Neural cell (in vitro differentiated cells): ENCODE data around the gene TUBG1.

Experiments
- CTCF ChIP-seq: fragments of 450-650 bp; IDR thresholded peaks from 2 replicates; pipeline ENCODE4 v1.5.1; 2014; ENCODE audit warnings: antibody characterized with exemption, mild to moderate bottlenecking, moderate library complexity; ENCODE audit not compliant: poor library complexity, severe bottlenecking
- EP300 ChIP-seq: fragments of 450-650 bp; conservative IDR thresholded peaks from 2 replicates; pipeline ENCODE4 v1.6.1; 2014; ENCODE audit warnings: antibody characterized with exemption, mild to moderate bottlenecking, moderate library complexity; ENCODE audit not compliant: poor library complexity, severe bottlenecking
- EZH2 ChIP-seq: fragments of 200-600, 300-800 bp; shearing (Covaris generic), sonication (generic); IDR thresholded peaks from 2 replicates; pipeline ENCODE4 v1.6.1; 2014; ENCODE audit warnings: antibody characterized with exemption, low read length, borderline replicate concordance, mild to moderate bottlenecking; ENCODE audit not compliant: insufficient read depth, poor library complexity, severe bottlenecking
- POLR2AphosphoS5 ChIP-seq: IDR thresholded peaks from 2 replicates; pipeline ENCODE4 v1.6.1; 2012
- RAD21 ChIP-seq: fragments of 450-650 bp; conservative IDR thresholded peaks from 2 replicates; pipeline ENCODE4 v1.6.1; 2014; ENCODE audit warnings: antibody characterized with exemption, mild to moderate bottlenecking, moderate library complexity
- TAF1 ChIP-seq: IDR thresholded peaks from 2 replicates; pipeline ENCODE4 v1.6.1; 2012; ENCODE audit warnings: low read depth

- no peak for TF ChIP-seq CTCF
- no peak for TF ChIP-seq RAD21
- no peak for TF ChIP-seq EP300
- no peak for TF ChIP-seq POLR2AphosphoS5
- no peak for TF ChIP-seq EZH2
- TF ChIP-seq TAF1 = no peak
Observed at GRCh38 chr17:42581744-42582270, 27.7 kb upstream of the TUBG1 start.
